ENCODE measurements around the gene LPP. TPM values are rescaled to one million over a fixed set of nuclear protein-coding genes. Genes with fewer than 3 reads are reported as not detected.

LPP gene
- total RNA-seq, 2 donors from 2014 or later, result 1,568 to 1,607 TPM

DNA sequence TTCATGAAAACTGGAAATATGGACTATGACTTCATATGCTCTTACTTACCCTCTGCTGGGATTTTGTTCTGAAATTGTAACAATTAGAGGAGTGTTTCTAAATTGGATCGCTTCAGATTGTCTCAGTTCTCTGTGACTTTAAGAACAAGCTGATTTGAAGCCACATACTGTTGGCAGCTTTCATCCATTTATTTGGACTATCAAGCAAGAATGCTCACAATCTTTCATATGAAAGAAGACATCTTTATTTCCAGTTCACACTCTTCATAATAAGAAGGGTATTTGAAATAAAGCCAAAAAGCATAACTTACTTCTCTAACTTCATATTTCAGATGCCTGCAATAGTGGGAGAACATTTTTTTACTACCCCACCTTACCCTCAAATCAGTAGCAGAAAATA, 526.2 kb downstream of the LPP start:
- Histone ChIP-seq H3K4me1 (ENCODE audit: control insufficient read depth in 1 of 2, low read depth in 2 of 2) (peaks cover 41 to 70% of the 10 kb centered on the region in 2 donors), H3K4me3 (no peak overlapping the region), H3K36me3 (no peaks in the 10 kb centered on the region), H3K9me3 (no peaks in the 10 kb centered on the region), H3K27me3 (replicated peaks; ENCODE audit: insufficient read depth) (no peaks in the 10 kb centered on the region), H3K27ac (peak overlapping the region; percentile 11 to 28)
- DNase-seq (ENCODE audit: low spot score) (no peak), ATAC-seq (ENCODE audit: insufficient number of reproducible peaks, low FRiP score, low read depth) (no peak)
- TF ChIP-seq, protein P1, sequence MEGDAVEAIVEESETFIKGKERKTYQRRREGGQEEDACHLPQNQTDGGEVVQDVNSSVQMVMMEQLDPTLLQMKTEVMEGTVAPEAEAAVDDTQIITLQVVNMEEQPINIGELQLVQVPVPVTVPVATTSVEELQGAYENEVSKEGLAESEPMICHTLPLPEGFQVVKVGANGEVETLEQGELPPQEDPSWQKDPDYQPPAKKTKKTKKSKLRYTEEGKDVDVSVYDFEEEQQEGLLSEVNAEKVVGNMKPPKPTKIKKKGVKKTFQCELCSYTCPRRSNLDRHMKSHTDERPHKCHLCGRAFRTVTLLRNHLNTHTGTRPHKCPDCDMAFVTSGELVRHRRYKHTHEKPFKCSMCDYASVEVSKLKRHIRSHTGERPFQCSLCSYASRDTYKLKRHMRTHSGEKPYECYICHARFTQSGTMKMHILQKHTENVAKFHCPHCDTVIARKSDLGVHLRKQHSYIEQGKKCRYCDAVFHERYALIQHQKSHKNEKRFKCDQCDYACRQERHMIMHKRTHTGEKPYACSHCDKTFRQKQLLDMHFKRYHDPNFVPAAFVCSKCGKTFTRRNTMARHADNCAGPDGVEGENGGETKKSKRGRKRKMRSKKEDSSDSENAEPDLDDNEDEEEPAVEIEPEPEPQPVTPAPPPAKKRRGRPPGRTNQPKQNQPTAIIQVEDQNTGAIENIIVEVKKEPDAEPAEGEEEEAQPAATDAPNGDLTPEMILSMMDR (IDR thresholded peaks at IDR 0.05), result no peak

DNA sequence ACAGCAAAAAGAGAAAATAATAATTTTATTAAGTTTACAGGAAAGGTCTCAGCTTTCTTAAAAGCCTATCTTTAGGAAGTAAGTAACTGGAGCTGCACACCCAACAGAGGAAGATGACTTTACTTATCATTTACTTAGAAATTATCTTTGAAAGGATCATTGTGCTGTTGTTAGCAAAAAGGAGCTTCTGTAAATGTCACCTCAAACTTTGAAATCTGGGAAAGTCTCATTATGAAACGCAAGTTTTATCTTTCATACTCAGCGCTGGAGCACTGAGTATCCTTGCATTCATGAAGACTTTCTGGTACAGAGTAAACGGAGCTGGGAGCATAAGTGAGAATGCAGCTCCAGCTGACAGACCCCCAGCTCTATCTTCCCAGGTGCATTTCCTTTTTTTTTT, 526.6 kb downstream of the LPP start:
- TF ChIP-seq, protein P1 (IDR thresholded peaks at IDR 0.05), result no peak
- H3K4me3 ChIP-seq, result no peak overlapping the region

DNA sequence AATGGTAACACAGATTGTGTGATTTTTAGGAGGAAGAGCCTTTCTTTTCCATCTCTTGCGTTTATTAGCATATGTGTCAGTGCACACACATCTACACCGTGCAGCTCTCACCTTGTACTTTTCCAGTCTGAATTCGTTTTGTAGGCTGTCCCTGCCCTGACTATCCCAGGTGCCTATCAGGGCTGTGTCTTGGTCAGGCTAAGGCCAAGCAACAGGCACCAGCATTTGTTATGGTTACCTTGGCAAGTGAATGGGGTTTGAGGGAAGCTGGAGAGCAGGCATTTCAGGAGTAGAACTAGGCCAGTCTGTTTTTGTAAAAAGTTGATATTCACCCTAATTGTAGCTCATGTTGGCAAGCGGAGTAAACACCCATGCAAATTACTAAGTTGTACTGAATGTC, 528.4 kb downstream of the LPP start:
- TF ChIP-seq, protein P1 (IDR thresholded peaks at IDR 0.05), result no peak
- no peaks in the 10 kb centered on the region for H3K27me3 ChIP-seq (replicated peaks; ENCODE audit: insufficient read depth)
- H3K27ac ChIP-seq, result peak overlapping the region; percentile 43 to 83
- H3K4me3 ChIP-seq, result peak overlapping the region; percentile 27
- no peaks in the 10 kb centered on the region for H3K36me3 ChIP-seq
- H3K9me3 ChIP-seq, result no peaks in the 10 kb centered on the region
- no peak for ATAC-seq (ENCODE audit: insufficient number of reproducible peaks, low FRiP score, low read depth)
- DNase-seq (ENCODE audit: low spot score), result no peak
- peaks cover 43 to 79% of the 10 kb centered on the region in 2 donors for H3K4me1 ChIP-seq (ENCODE audit: control insufficient read depth in 1 of 2, low read depth in 2 of 2)

More for the DNA sequence above, 526.6 kb downstream of the LPP start:
- Histone ChIP-seq H3K4me1 (ENCODE audit: control insufficient read depth in 1 of 2, low read depth in 2 of 2) (peaks cover 41 to 70% of the 10 kb centered on the region in 2 donors), H3K36me3 (no peaks in the 10 kb centered on the region), H3K27me3 (replicated peaks; ENCODE audit: insufficient read depth) (no peaks in the 10 kb centered on the region), H3K27ac (peak overlapping the region in 1 of 2 donors; percentile 28), H3K9me3 (no peaks in the 10 kb centered on the region)
- DNase-seq (ENCODE audit: low spot score), result no peak
- no peak for ATAC-seq (ENCODE audit: insufficient number of reproducible peaks, low FRiP score, low read depth)

DNA sequence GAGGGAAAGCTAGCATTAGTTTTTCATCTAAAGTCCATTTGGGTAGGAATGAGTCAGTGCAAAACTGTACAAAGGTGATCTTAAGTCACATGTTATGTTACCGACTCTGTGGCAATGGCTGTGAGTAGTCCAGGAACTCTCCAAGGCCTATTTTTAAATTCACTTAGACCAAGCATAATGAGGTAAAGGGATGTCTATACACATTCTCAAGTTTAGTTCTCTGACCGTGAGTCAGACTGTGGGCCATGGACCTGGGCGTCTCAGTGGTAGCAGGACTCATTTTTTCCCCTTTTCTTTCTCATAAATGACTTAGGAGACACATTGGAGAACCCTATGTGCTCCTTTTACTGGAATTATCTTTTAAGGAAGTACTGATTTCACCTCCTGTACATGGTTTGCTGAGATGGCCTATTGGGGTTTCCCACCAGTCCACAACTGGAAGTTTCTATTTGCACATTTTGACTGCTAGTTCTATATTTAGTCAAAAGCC, 529.1 kb downstream of the LPP start:
- H3K27me3 ChIP-seq (replicated peaks; ENCODE audit: insufficient read depth), result no peaks in the 10 kb centered on the region
- no peaks in the 10 kb centered on the region for H3K36me3 ChIP-seq
- peak overlapping the region; percentile 59 to 83 for H3K27ac ChIP-seq
- H3K4me3 ChIP-seq, result peak overlapping the region; percentile 27
- peaks cover 46 to 85% of the 10 kb centered on the region in 2 donors for H3K4me1 ChIP-seq (ENCODE audit: control insufficient read depth in 1 of 2, low read depth in 2 of 2)
- DNase-seq (ENCODE audit: low spot score) (peak; percentile 38), ATAC-seq (ENCODE audit: insufficient number of reproducible peaks, low FRiP score, low read depth) (peak; percentile 95)
- TF ChIP-seq, protein P1 (IDR thresholded peaks at IDR 0.05), result no peak
- H3K9me3 ChIP-seq, result no peaks in the 10 kb centered on the region

DNA sequence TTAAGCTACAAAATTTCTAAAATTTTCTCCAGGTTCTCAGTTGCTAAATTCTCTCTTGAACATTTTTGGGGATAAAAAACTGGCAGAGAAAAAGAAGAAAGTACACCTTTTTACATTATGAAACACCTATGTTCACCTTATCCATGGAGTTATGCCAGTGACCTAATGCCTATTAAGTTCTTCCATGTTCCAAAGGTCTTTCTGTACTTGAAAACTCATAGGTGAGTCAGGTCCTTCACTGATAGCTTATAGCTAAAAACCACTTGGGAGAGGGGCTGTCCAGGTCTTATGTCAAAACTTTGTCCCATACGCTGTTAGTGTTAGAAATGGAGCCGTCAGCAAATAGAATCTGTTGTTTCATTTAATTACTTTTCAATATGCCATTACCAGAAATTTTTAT, 530.3 kb downstream of the LPP start:
- TF ChIP-seq, protein P1 (IDR thresholded peaks at IDR 0.05), result no peak
- H3K4me1 ChIP-seq (ENCODE audit: control insufficient read depth in 1 of 2, low read depth in 2 of 2), result peaks cover 58 to 85% of the 10 kb centered on the region in 2 donors
- H3K9me3 ChIP-seq, result no peaks in the 10 kb centered on the region
- peak overlapping the region; percentile 59 to 83 for H3K27ac ChIP-seq
- DNase-seq (ENCODE audit: low spot score), result no peak
- H3K4me3 ChIP-seq, result no peak overlapping the region
- no peak for ATAC-seq (ENCODE audit: insufficient number of reproducible peaks, low FRiP score, low read depth)
- no peaks in the 10 kb centered on the region for H3K27me3 ChIP-seq (replicated peaks; ENCODE audit: insufficient read depth)
- H3K36me3 ChIP-seq, result no peaks in the 10 kb centered on the region
